ENCODE measurements around the gene SH3PXD2A.

DNA sequence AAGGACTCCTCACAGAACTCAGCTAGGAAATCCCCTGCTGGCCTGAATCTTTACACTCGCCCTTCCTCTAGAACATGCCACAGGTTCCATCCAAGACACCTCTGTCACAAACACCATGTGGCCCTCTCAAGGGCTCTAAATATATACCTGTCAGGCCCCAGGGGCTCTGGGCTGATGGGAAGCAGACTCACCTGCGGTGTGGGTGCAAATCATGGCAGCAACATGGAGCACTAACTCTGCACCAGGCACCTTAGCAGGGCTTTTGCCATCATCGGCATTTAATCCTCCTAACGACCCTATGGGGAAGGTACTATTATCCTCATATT lies 17.3 kb downstream of the SH3PXD2A start:
- TF ChIP-seq, protein P1, sequence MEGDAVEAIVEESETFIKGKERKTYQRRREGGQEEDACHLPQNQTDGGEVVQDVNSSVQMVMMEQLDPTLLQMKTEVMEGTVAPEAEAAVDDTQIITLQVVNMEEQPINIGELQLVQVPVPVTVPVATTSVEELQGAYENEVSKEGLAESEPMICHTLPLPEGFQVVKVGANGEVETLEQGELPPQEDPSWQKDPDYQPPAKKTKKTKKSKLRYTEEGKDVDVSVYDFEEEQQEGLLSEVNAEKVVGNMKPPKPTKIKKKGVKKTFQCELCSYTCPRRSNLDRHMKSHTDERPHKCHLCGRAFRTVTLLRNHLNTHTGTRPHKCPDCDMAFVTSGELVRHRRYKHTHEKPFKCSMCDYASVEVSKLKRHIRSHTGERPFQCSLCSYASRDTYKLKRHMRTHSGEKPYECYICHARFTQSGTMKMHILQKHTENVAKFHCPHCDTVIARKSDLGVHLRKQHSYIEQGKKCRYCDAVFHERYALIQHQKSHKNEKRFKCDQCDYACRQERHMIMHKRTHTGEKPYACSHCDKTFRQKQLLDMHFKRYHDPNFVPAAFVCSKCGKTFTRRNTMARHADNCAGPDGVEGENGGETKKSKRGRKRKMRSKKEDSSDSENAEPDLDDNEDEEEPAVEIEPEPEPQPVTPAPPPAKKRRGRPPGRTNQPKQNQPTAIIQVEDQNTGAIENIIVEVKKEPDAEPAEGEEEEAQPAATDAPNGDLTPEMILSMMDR (IDR thresholded peaks at IDR 0.05) = no peak
- TF ChIP-seq POLR2A (IDR thresholded peaks at IDR 0.05) = no peak
- TF ChIP-seq POLR2AphosphoS5 (IDR thresholded peaks at IDR 0.05) = no peak
